TTC549 (cell line): ENCODE measurements around the gene NEU3.
"Not testable (repeated sequence)": the region's sequence is repeated elsewhere in the genome, so short reads cannot be mapped to it uniquely, and the experiment has no call there.

ENCODE experiments used
- FAIRE-seq: peaks from 2 replicates; lab custom pipeline; 2012; peaks lifted over from hg19 to GRCh38; lab: Jason Lieb, UNC

NEU3 gene

DNA sequence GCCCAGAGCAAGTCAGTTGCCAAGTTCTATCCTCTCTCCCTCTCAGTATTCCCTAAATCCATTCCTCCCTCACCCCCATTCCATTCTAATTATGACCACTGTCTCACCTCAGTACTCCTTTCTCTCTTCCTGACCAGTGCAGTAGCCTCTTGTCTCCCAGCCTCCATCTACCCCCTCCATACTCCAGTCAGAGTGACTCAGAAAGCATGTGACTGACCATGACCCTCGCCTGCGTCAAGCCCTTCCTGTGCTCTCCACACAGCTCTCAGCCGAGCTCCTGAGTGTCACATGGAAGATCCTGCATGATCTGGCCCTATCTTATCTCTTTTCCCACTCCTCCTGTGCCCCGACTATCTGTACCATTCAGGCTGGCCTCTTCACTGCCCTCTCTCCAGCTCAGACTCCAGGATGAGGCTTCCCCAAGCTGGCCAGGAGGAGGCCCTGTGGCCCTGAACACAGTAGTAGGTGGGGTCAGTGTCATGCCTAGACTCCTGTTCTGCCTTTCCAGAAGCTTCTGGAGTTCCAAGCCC lies 42.6 kb downstream of the NEU3 start:
- no peak for FAIRE-seq

DNA sequence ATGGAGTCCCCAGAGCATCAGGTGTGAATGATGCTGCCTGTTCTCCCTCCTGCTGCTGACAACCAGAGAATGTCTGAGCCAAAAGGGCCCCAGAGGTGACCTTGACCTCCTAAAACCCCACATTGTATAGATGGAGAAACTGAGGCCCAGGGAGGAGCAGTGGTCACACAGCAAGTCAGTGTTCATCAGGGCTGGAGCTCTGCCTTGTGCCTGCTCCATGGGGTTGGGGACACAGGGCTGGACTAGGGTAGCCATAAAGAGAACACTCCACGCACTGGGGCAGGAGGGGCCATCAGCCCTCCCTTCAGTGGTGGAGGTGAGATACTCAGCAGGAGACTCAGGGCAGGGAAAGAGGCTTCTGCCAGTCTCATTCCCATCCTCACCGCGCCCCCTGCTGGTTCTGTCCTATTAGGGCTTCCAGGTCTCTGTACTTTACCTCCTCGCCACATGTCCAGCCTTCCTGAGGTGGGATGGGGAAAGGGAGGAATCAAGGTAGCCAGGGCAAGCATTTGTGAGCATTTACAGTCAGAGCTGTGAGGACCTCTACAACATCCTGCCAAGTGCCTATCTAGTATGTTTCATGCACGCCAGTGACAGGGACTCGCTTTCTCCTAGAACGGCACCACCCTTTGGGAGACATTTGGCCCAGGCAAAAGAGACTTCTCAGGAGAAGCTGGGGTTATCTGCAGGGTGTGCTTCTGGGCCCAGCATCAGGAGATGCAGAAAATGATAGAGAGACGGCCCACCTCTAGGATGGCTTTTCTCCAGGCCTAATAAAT lies 43.2 kb downstream of the NEU3 start:
- FAIRE-seq: no peak

DNA sequence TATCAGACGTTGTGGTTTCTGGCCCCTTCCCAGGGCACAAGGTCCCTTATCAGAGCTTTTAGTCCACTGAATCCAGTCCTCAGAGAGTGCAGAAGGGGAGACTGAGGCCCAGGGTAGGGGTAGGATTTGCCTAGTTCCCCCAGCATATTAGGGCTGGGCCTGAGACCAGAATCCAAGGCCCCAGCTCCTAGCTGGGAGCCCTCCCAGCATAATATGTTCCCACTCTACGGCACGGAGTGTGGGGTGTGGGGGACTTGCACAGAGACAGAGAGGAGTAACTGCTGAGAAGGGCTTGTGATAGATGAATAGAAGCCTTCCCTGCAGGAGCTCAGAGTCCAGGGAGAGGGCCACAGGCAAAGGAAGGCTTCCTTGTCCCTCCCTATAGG lies 43.8 kb downstream of the NEU3 start:
- no peak for FAIRE-seq

DNA sequence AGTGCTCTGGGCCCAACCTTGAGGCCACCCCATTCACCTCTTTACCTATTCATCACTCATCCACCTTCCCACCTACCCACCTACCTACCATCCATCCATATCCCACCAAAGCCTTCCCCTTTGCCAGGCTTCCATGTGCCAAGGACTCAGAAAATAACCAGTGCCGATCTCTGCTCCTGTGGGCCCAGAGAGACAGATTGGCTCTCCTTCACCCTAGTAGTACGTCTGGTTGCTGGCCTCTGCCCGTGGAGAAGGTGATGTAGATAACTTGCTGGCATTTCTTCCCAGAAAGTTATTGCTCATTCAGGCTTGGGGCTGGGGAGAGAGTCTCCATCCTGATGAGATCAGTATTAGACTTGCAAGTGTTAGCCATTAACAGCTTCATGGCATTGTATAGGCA lies 45.2 kb downstream of the NEU3 start:
- FAIRE-seq: no peak

DNA sequence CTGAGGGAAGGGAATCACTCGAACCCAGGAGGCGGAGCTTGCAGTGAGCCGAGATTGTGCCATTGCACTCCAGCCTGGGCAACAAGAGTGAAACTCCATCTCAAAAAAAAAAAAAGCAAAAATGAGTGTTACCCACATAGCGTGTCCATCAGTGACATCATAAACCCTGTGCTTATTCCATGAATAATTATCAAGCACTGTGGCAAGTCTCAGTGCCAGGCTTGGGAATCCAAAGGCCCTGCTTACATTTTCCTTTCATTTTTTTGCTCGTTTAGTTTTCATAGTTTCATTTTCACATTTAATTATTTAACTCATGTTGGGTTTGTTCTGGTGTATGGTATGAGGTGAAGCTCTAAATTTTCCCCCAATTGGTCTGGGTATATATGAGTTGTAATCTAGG lies 46.5 kb downstream of the NEU3 start:
- FAIRE-seq: no peak

DNA sequence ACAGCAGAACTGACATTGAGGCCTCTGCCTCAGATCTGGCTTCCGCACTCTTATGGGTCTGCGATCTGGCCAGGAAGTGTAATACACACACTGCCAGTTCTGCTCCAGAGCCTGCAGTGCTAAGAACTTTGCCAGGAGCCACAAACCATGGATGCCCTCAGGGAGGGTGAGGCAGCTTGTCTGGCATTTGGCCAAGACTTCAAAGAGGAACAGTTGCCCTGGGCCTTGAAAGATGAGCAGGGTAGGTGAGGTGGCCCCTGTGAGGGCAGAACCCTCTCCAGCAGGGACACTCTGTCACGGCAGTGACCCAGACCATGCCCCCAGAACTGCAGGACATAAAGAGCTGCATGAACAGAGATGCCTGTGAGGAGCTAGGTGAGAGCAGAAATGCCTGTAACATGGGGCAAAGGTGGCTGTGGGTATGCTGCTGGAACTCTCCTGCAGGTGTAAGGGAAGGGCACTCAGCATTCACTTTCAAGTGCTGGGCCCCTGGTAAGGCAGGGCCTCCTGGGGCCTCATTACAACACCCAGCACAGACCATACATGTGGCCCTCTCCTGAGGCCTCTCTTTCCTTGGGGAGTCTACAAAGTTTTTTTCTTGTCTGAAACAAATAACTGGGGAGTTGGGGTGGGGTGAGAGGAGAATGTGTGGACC lies 47.3 kb downstream of the NEU3 start:
- no peak for FAIRE-seq

DNA sequence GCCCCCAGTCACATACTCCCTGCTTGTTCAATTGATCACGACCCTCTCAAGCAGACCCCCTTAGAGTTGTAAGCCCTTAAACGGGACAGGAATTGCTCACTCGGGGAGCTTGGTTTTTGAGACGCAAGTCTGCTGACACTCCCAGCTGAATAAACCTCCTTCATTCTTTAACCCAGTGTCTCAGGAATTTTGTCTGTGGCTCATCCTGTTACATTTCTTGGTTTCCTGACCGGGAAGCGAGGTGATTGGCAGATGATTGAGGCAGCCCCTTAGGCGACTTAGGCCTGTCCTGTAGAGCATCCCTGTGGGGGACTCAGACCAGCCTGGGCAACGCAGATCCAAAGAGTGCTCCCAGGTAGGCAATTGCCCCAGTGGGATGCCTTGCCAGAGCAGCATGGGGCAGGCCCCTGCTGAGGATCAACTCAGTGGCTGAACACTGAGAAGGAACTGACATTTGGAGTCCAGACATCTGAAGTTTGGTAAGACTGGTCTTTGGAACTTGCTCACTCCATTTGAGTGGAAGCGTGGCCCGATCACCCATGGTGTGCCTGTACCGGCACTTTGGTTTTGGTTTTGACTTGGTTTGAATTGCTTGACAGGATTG lies 51.5 kb downstream of the NEU3 start:
- FAIRE-seq: no peak

DNA sequence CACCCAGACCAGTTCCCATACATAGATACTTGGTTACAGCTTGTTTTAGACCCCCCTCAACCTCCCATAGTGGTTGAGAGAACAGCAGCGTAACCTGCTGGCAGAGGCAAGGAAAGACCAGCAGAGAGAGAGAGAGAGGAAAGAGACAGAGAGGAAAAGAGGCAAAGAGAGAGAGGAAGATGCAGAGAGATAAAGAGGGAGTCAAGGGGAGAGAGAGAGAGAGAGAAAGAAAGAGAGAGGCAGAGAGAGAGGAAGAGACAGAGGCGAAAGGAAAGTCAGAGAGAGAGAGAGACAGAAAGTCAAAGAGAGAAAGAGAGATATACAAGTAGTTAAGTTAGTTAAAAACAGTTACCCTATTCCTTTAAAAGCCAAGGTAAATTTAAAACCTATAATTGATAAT lies 52.5 kb downstream of the NEU3 start:
- FAIRE-seq: no peak

DNA sequence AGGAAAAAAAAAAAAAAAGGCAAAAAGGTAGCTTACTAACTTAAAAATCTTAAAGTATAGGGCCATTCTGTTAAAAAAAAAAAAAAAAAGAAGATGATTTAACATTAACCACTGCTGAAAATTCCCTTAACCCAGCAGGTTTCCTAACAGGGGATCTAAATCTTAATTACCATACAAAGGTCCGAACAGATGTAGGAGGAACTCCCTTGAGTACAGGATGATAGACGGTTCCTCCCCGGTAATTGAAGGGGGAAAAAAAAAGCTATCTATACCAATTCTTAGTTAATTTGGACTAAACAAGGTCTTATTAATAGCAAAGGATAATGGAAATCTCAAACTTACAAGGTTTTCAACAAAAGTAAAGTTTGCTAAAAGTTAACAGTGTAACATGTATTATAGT lies 53.1 kb downstream of the NEU3 start:
- not testable (repeated sequence) for FAIRE-seq

DNA sequence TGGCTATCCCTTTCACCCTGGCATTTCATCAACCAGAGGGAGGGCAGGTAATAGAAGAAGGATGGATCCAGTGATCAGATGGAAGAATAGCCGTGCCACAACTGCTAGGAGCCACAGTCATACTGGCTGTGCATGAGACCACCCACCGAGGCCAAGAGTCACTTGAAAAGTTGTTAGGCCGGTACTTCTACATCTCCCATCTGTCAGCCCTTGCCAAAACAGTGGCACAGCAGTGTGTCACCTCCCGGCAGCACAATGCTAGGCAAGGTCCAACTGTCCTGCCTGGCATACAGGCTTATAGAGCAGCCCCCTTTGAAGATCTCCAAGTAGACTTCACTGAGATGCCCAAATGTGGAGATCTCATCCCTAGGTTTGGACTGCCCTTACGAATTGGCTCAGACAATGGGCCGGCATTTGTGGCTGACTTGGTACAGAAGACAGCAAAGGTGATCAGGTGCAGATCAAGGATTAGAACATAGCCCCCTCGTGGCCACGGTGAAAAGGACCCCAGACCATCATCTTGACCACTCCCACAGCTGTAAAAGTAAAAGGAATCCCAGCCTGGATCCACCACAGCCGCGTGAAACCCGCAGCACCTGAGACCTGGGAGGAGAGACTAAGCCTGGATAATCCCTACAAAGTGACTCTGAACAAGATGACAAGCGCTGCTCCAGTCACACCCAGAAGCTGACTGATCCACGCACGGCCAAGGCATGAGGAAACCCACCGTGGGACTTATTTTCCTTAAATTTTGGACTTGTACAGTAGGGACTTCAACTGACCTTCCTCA lies 55.8 kb downstream of the NEU3 start:
- FAIRE-seq: not testable (repeated sequence)

DNA sequence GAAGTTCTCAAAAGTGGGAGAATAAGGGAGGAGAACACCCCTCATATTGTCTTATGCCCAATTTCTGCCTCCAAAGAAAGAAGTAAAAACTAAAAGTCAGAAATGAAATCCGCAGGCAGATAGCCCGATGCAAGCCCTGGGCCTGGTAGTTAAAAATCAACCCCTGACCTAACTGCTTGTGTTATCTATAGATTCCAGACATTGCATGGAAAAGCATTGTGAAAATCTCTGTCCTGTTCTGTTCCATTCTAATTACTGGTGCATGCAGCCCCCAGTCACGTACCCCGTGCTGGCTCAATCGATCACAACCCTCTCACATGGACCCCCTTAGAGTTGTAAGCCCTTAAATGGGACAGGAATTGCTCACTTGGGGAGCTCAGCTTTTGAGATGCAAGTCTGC lies 57.9 kb downstream of the NEU3 start:
- FAIRE-seq: not testable (repeated sequence)

DNA sequence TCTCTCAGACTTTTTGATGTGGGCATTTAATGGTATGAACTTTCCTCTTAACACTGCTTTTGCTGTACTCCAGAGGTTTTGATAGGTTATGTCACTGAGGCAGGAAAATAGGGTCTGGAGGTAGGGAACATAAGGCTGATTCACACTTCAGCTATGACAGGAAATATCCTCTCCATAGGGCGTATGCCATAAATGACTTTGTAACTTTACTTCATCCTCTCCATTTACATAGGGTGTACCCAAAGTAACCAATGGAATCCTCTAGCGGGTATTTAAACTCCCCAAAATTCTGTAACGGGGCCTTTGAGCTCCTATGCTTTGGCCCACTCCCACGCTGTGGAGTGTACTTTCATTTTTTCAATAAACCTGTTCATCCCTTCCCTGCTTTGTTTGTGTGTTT lies 58.5 kb downstream of the NEU3 start:
- FAIRE-seq: no peak

DNA sequence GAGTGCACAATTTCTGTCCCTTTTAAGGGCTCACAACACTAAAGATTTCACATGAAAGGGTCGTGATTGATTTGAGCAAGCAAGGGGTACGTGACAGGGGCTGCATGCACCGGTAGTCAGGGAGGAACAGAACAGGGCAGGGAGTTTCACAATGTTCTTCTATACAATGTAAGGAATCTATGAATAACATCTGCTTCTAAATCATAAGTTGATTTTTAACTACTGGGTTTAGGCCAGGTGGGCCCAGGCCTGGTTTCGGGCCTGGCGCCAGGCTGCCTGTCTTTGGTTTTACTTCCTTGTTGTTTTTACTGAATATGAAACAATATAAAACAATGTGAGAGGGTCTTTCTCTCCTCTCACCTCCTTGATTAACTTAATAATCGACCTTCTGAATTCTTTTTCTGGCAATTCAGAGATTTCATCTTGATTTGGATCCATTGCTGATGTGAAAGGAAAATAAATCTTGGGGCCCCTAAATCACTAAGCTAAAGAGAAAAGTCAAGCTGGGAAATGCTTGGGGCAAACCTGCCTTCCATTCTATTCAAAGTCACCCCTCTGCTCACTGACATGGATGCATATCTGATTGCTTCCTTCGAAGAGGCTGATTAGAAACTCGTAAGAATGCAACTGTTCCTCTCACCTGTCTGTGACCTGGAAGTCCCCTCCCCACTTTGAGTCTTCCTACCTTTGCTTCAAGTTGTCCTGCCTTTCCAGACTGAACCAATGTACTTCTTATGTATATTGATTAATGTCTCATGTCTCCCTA lies 61.0 kb downstream of the NEU3 start:
- FAIRE-seq: not testable (repeated sequence)

DNA sequence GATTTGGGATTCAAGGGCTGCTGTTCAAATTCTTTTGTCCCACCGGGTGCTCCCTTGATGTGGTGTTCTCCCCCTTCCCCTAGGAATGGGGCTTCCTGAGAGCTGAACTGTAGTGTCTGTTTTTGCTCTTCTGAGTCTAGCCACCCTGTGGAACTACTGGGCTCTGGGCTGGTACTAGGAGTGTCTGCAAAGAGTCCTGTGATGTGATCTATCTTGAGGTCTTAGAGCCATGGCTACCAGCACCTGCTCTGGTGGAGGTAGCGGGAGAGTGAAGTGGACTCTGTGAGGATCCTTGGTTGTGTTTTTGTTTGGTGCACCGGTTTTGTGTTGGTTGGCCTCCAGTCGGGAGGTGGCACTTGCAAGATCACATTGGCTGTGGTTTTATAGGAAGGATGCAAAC lies 61.8 kb downstream of the NEU3 start:
- FAIRE-seq: no peak

DNA sequence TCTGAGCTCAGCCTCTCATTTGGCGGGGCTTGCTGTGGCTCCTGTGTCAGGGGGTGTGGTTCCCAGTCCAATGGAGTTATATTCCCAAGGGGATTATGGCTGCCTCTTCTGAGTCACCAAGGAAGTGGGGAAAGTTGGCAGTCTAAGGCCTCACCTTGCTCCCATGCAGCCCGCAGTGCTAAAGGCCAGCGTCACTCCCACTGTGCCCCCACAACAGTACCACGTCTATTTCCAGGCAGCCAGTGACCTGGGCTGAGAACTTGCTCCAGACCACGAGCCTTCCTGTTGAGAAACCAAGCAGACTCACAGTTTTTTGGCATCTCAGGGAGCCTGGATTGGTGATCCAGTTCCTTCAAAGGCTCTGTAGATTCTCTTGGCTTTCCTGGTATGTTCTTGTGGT lies 62.3 kb downstream of the NEU3 start:
- no peak for FAIRE-seq

DNA sequence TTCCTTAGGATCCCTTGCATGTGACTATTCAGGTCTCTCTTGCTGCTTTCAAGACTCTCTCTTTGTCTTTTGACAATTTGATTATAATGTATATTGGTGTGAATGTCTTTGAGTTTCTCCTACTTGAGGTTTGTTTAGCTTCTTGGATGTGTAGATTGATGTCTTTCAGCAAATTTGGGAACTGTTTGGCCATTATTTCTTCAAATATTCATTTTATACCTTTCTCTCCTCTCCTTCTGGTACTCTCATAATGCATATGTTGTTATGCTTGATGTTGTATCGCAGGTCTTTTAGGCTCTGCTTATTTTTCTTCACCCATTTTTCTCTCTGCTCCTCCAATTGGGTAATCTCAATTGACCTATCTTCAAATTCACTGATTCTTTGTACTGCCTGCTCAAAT lies 63.7 kb downstream of the NEU3 start:
- no peak for FAIRE-seq

DNA sequence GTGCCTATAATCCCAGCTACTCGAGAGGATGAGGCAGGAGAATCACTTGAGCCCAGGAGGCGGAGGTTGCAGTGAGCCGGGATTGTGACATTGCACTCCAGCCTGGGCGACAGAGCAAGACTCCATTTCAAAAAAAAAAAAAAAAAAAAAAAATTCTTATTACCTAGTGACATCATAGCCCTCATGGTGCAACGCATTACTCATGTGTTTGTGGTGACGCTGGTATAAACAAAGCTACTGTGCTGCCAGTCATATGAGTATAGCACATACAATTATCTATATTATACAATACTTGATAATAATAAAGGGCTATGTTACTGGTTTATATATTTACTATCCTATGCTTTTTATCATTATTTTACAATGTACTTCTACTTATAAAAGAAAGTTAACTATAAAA lies 66.8 kb downstream of the NEU3 start:
- FAIRE-seq: no peak

DNA sequence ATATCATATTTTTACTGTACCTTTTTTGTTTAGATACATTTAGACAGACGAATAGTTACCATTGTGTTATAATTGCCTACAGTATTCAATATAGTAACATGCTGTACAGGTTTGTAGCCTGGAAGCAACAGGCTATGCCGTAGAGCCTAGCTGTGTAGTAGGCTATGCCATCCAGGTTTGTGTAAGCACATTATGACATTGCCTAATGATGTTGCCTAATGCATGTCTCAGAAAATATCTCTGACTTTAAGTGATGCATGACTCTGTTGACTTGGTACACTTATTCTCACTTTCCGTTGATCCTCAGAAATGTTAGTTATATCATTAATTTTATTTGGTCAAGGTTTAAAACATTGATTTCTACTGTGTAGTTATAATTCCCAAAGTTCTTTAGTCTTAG lies 68.1 kb downstream of the NEU3 start:
- no peak for FAIRE-seq

DNA sequence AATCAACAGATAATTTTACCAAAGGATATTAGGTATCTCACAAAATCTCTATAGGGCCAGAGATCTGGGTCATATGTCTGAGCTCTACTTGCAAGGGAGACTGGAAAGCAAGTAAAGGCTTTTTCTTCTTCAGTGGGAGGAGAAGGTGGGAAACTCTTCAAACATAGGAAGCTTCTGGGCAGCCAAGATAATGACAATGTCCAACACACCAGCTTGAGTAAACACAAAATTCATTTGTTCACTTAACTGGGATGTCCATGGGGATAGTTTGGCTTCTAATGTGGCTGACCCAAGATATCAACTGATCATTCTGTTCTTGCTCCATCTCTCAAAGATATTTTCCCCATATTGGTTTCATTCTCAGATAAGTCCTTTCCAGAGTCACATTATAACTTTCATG lies 70.6 kb downstream of the NEU3 start:
- FAIRE-seq: no peak

DNA sequence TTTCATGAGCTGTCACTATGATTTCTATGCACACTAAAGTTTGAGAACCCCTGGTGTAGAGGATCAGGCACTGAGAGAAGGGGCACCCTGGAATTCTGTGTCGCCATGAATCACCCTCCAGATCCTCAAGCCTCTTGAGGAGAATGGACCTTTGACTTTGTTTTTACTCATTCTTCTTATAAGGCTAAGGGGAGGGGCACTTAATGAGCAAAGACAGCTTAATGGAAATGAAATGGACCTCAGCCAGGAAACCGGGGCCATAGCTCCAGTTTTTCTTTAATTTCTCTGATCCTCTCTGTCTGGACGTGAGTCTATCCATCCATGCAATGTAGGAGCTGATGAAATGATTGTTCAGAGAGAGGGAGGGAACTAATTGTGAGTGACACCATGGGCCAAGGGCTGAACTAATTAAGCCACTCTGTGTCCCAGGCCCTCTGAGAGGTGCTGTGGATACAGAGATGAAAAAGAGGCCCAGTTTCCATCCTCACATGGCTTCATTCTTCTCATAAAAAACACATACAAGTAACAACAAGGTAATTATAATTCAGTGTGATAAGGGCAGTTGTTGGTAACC lies 75.1 kb downstream of the NEU3 start:
- FAIRE-seq: no peak

DNA sequence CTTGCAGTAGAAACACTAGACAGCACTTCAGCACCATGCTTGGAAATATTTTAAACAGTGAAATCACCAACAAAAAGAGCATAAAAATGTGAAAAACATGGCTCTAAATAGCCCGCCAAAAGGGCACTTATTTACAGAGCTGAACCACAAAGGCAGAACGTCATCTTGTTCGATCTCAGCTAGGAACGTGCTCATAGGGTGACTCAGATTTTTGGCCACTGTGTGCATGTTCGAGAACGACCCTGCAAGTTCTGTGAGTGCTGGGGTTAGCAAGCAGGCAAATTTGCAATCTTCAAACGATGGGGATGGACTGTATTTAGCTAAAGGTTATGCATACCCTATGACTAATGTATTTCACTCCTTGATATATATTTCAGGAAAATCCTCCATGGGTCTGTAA lies 77.3 kb downstream of the NEU3 start:
- no peak for FAIRE-seq
